A172 (cell line): ENCODE results near the gene BORCS8. TPM values are rescaled to one million over a fixed set of nuclear protein-coding genes. Genes with fewer than 3 reads are reported as not detected.
"Not testable (repeated sequence)": the region's sequence is repeated elsewhere in the genome, so short reads cannot be mapped to it uniquely, and the experiment has no call there.

Experiments used
- DNase-seq: peaks from one replicate; pipeline ENCODE4 v3.0.0-alpha.2; 2015; ENCODE audit warnings: low spot score
- total RNA-seq: library from RNA; depleted of rRNA; stranded (reverse); fragments of >200 nt; shearing (Covaris generic); gene quantifications from 2 replicates; pipeline ENCODE4 v1.2.3, GENCODE V29; 2014

Gene BORCS8
- total RNA-seq, 1 experiment from 2014 or later = 25.6 TPM

GRCh38 chr19:19181488-19181998 lies 10.4 kb downstream of the BORCS8 start:
- no peak for DNase-seq

DNA sequence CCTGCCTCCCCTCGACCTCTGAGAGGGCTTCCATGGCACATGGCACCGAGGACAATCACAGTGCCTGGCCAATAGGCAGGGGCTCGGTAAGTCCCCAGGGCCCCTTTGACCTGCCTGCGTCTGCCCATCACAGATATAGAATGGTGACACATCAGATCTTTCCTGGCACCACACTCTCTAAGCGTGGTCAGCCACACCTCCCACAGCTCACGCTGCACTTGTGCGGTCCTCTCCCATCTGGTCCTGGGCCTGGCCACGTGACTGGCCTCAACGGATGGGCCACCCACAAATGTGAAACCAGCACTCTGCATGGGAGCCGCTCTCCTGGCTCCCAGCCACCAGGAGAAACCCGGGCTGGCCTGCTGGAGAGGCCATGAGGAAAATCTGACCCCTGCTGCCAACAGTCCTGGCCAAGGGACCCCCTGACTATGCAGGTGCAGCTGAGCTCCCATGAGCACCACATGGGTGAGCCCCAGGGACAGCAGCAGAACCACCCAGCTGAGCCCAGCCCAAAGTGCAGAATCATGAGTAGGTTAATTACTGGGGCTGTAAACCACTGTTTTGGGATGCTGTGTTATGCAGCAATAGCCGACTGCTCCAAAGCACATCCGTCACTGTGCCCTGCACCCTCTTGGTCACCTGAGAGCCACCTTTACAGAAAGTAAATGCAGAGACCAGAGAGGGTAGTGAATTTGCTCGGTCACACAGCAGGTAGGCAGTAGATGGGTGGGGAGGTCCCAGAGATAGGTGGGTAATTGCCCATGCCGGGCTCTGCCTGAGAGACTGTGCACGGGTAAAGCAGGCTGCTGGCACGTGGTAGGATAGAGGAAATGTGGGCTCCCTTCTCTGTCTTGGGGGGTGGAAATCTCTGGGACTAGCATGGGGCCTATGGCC lies 12.2 kb downstream of the BORCS8 start:
- peak; percentile 91 for DNase-seq

DNA sequence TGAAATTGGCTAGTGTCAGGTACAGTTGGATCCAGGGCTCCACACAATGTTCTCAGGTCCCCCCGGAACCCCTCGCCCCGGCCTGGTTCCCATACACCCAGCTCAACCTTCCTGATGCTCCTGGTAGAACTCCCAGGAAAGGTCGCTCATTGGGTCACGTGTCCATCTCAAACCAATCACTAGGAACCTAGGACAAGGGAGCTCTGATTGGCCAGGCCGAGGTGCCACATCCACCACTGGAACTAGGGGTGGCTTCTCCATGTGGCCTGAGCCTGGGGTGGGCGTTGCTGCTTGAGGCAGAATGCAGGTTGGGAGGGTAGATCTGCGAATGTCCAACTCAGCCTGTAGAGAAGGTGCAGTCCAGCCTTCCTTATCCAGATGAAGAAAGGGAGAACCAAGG lies 15.0 kb downstream of the BORCS8 start:
- DNase-seq = no peak

DNA sequence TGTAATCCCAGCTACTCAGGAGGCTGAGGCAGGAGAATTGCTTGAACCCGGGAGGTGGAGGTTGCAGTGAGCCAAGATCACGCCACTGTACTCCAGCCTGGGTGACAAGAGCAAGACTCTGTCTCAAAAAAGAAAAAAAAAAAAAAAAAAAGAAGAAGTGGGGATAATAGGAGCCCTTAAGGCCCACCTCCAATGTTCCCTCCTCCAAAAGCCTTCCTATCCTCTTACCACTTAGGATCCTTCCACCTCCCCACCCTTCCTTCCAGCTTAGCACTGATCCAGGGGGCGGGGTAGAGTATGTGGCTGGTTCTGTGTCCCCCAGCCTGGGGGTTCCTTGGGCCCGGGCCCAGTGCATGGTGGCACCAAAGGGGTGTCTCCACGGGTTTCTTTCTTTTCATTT lies 18.7 kb downstream of the BORCS8 start:
- not testable (repeated sequence) for DNase-seq

- DNase-seq = no peak
Measured at GRCh38 chr19:19171821-19172532, 20.0 kb downstream of the BORCS8 start.

DNA sequence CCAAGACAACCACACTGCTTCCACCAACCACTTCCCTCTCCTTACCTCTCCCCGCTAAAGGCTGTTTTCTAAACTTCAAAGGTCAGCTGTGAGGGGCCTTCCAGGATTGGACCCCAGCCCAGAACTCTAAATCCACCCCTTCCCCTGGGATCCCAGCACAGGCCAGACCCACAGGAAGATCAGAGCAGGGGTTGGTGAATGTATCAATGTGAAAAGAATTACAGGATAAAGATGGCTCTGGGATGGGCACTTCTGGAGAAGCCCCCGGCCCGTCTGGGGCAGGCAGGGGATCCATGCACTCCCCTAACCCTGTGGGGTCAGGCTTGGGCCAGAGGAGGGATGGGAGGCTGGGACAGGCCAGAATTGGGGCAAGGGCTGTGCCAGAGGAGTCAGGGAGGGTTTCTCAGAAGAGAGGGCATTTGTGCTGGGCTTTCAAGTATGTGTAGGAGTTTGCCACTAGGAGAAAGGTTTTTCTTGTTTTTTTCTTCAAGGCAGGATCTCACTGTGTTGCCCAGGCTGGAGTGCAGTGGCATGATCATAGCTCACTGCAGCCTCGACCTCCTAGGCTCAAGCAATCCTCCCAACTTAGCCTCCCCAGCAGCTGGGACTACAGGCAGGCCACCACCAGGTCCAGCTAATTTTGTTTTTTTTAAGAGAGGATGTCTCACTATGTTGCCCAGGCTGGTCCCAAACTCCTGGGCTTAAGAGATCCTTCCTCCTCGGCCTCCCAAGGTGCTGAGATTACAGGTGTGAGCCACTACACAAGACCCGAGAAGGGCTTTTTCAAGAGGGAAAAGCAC lies 20.9 kb downstream of the BORCS8 start:
- DNase-seq = no peak

- no peak for DNase-seq
Measured at GRCh38 chr19:19170053-19170872, 21.7 kb downstream of the BORCS8 start, which contains the start of gene MEF2B. Gene MEF2B, minus strand, starts transcription at chr19:19170263. Its CDS starts 19,528 bp downstream, at chr19:19150735.

GRCh38 chr19:19169236-19170052 lies 22.5 kb downstream of the BORCS8 start:
- no peak for DNase-seq

DNA sequence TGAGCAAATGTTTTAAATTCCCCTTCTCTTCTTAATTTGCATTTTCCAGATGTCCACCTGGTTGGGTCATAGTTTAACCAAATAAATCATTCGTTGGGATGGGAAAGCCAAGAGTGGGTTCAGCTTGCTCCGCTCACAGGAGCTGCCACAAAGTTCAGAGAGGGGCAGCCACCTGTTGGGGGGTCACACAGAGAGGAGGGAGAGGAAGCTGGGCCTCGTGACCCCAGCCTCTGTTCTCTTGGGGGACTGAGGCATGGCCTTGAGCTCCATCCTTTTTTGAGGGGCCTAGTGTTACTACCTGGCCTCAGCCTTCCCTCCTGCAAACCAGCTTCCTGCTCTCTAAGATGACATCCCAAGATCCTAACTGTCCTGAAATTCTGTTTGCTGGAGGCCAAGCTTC lies 24.3 kb downstream of the BORCS8 start:
- DNase-seq = no peak

GRCh38 chr19:19165396-19165795 lies 26.6 kb downstream of the BORCS8 start:
- DNase-seq = no peak

- no peak for DNase-seq
Measured at GRCh38 chr19:19162495-19162894, 29.5 kb downstream of the BORCS8 start.

GRCh38 chr19:19160461-19161035 lies 31.4 kb downstream of the BORCS8 start:
- no peak for DNase-seq

- no peak for DNase-seq
Measured at GRCh38 chr19:19159534-19159933, 32.4 kb downstream of the BORCS8 start.

DNA sequence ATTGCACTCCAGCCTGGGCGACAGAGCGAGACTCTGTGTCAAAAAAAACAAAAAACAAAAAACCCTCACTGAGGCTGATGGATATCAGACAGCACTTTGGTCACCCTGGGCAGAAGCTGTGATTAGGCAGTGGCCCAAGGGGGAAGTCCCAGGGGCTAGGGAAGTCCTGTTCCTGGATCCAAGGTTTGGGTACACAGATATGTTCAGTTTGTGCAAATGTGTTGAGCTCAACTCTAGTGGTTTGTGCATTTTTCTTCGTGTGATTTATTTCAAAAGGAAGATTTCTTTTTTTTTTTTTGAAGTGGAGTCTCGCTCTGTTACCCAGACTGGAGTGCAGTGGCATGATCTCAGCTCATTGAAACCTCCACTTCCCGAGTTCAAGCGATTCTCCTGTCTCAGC lies 34.1 kb downstream of the BORCS8 start:
- no peak for DNase-seq

GRCh38 chr19:19155495-19156219 lies 36.3 kb downstream of the BORCS8 start:
- DNase-seq = no peak

GRCh38 chr19:19154768-19155494 lies 37.0 kb downstream of the BORCS8 start:
- DNase-seq = no peak

DNA sequence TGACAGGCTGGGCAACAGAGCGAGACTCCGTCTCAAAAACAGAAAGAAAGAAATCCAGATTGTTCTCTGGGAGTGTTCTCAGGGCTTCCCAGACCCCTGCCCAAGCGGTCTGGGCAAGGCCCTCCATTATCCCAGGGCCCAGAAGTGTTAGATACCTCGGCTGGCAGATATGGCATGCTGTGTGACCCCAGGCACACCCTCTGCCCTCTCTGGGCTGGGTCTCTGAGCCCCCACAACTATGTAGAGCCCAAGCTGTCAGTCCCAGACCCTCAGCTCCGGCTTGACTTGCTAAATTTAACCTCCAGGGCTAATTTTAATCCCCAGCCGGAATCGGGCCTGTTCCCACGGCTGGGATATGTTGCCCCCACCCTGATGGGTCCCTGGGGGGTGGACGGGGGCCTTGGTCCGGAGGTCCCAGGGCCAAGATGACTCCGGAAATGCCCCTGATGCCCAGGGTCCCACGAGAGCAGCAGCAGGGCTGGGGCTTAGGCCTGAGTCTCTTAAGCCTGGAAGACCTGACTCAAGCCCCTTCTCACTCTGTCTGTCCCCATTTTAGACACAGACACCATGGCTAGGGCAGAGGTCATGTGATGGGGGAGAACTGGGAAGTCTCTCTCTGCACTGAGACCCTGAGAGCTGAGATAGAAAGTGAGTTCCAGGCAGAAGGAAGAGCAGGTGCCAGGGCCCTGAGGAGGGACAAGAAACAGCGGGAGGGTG lies 39.1 kb downstream of the BORCS8 start:
- no peak for DNase-seq

DNA sequence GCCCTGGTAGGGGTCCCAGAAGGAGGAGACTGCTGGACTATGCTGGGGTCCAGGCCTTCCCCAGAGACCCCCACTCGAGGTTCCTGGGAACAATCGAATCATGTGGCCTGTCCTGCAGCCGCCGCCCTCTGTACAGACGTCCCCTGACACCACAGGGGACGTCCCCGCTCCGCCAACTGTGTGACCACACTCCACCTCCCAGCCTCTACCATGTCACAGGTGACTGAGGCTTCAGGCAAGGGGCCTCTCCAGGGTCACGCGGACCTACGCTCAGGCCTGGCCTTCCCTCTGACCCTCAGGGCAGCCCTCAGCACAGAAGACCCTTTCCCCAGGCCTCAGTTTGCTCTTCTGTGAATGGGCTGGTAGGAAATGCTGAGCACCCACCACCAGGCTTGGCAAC lies 40.5 kb downstream of the BORCS8 start:
- DNase-seq = no peak
